CMK (cell line): ENCODE data around the gene ZNF12.

Experiments
- DNase-seq: peaks from one replicate; pipeline ENCODE4 v3.0.0-alpha.2; 2010; ENCODE audit warnings: low read depth

The ZNF12 gene

GRCh38 chr7:6647541-6647940, 59.2 kb downstream of the ZNF12 start:
- DNase-seq = no peak

GRCh38 chr7:6647080-6647479, 59.7 kb downstream of the ZNF12 start:
- DNase-seq = no peak

GRCh38 chr7:6646465-6646864, 60.3 kb downstream of the ZNF12 start:
- no peak for DNase-seq

- DNase-seq = no peak
Observed at GRCh38 chr7:6644728-6645127, 62.0 kb downstream of the ZNF12 start.

- no peak for DNase-seq
Observed at GRCh38 chr7:6643915-6644625, 62.7 kb downstream of the ZNF12 start.

GRCh38 chr7:6642861-6643640, 63.7 kb downstream of the ZNF12 start:
- no peak for DNase-seq

- no peak for DNase-seq
Observed at GRCh38 chr7:6642239-6642839, 64.4 kb downstream of the ZNF12 start.

GRCh38 chr7:6641305-6642035, 65.3 kb downstream of the ZNF12 start:
- no peak for DNase-seq

GRCh38 chr7:6640246-6640721, 66.5 kb downstream of the ZNF12 start:
- DNase-seq = no peak

GRCh38 chr7:6639627-6640026, 67.1 kb downstream of the ZNF12 start:
- no peak for DNase-seq

GRCh38 chr7:6639032-6639431, 67.7 kb downstream of the ZNF12 start:
- DNase-seq = no peak
